OCI-LY3 (cell line): Measurements from ENCODE around the gene GALNT1.

Experiments used
- H2AFZ ChIP-seq: fragments of 200-600, 300-600 bp; shearing (Covaris generic); 2 replicates; pipeline ENCODE4 v1.6.0; 2014; ENCODE audit warnings: antibody characterized with exemption, low read depth, low read length
- H3K27ac ChIP-seq: fragments of 200-600, 300-600 bp; sonication (generic); 2 replicates; pipeline ENCODE4 v1.5.1; 2014; ENCODE audit warnings: mild to moderate bottlenecking, low read length, moderate library complexity, mixed read lengths
- H3K27me3 ChIP-seq: fragments of 200-600, 300-600 bp; sonication (generic); 2 replicates; pipeline ENCODE4 v1.6.1; 2014; ENCODE audit warnings: low read depth, low read length, mixed read lengths
- H3K36me3 ChIP-seq: fragments of 200-600, 300-600 bp; sonication (generic); replicated peaks from 2 replicates; pipeline ENCODE3; 2014; ENCODE audit warnings: low read depth, low read length, mixed read lengths
- H3K4me1 ChIP-seq: fragments of 300-600, 200-600 bp; sonication (generic); 2 replicates; pipeline ENCODE4 v1.6.1; 2014; ENCODE audit warnings: low read length, mixed read lengths
- H3K4me2 ChIP-seq: fragments of 200-600, 300-600 bp; sonication (generic); 2 replicates; pipeline ENCODE4 v1.6.1; 2014; ENCODE audit warnings: low read length, mixed read lengths
- H3K4me3 ChIP-seq: fragments of 300-600, 200-600 bp; sonication (generic); 2 replicates; pipeline ENCODE4 v1.5.1; 2014; ENCODE audit warnings: antibody characterized with exemption, mild to moderate bottlenecking, low read length, moderate library complexity
- H3K79me2 ChIP-seq: fragments of 300-600, 200-600 bp; shearing (Covaris generic); 2 replicates; pipeline ENCODE4 v1.6.1; 2014; ENCODE audit warnings: mild to moderate bottlenecking, low read length, mixed read lengths
- H3K9ac ChIP-seq: fragments of 300-600, 200-600 bp; shearing (Covaris generic); 2 replicates; pipeline ENCODE4 v1.6.0; 2014; ENCODE audit warnings: mild to moderate bottlenecking, low read length, moderate library complexity
- H3K9me3 ChIP-seq: fragments of 200-600, 300-600 bp; shearing (Covaris generic); 2 replicates; pipeline ENCODE4 v1.6.1; 2014; ENCODE audit warnings: low read length, mixed read lengths; ENCODE audit not compliant: insufficient read depth
- H4K20me1 ChIP-seq: fragments of 200-600, 300-600 bp; sonication (generic); 2 replicates; pipeline ENCODE4 v1.6.1; 2016; ENCODE audit warnings: low read length, mixed read lengths; ENCODE audit not compliant: insufficient read depth
- CTCF ChIP-seq: fragments of 200-600, 300-600 bp; sonication (generic); IDR thresholded peaks from 2 replicates; pipeline ENCODE4 v1.5.1; 2014; ENCODE audit warnings: antibody characterized with exemption, low read length, low read depth
- EZH2phosphoT487 ChIP-seq: fragments of 200-600 bp; shearing (Covaris generic); IDR thresholded peaks from 2 replicates; pipeline ENCODE4 v1.6.1; 2018; ENCODE audit warnings: antibody characterized with exemption, mixed run types, low read depth

Gene GALNT1

GRCh38 chr18:35688757-35689156 is 107.2 kb downstream of the GALNT1 start:
- TF ChIP-seq CTCF (no peak), EZH2phosphoT487 (no peak)
- no peaks in the 10 kb centered on the region for H3K9me3 ChIP-seq
- H3K27ac ChIP-seq = no peak overlapping the region

DNA sequence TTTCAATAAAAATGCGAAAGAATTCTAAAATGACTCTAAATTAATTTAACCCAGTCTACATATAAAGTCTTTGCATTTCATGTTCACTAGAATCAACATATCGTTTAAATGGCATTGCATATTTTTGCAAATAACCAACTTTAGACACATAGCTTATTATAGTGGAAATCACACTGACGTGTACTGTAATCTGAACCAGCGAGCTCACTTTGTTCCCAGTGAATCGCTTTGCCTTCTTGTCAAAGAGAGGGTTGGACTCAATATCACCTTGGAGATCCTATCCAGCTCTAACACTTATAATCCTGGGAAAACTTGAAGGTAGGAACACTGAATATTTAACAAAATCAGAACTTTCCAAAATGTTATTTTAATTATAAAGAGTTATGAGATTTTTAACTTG is 108.2 kb downstream of the GALNT1 start:
- Histone ChIP-seq H3K27me3 (no peaks in the 10 kb centered on the region), H3K27ac (no peak overlapping the region), H3K4me2 (no peak overlapping the region), H3K9me3 (no peaks in the 10 kb centered on the region), H3K79me2 (no peaks in the 10 kb centered on the region), H3K4me3 (no peak overlapping the region), H2AFZ (no peak overlapping the region), H4K20me1 (no peaks in the 10 kb centered on the region), H3K36me3 (no peaks in the 10 kb centered on the region), H3K9ac (no peak overlapping the region), H3K4me1 (0 out of 2 replicates have a peak, but pooled peaks cover 5% of the 10 kb centered on the region)
- no peak for TF ChIP-seq EZH2phosphoT487

More at GRCh38 chr18:35688757-35689156, 107.2 kb downstream of the GALNT1 start:
- Histone ChIP-seq H3K9ac (no peak overlapping the region), H3K36me3 (no peaks in the 10 kb centered on the region), H2AFZ (no peak overlapping the region), H4K20me1 (no peaks in the 10 kb centered on the region), H3K4me2 (no peak overlapping the region), H3K4me3 (no peak overlapping the region), H3K27me3 (no peaks in the 10 kb centered on the region), H3K4me1 (0 out of 2 replicates have a peak, but pooled peaks cover 2% of the 10 kb centered on the region), H3K79me2 (no peaks in the 10 kb centered on the region)

- H3K4me1 ChIP-seq = 0 out of 2 replicates have a peak, but pooled peaks cover 5% of the 10 kb centered on the region
- H2AFZ ChIP-seq = no peak overlapping the region
- TF ChIP-seq CTCF (no peak), EZH2phosphoT487 (no peak)
- no peaks in the 10 kb centered on the region for H3K36me3 ChIP-seq
- H3K9me3 ChIP-seq = no peaks in the 10 kb centered on the region
- no peaks in the 10 kb centered on the region for H4K20me1 ChIP-seq
- H3K4me2 ChIP-seq = no peak overlapping the region
- no peaks in the 10 kb centered on the region for H3K79me2 ChIP-seq
- no peak overlapping the region for H3K4me3 ChIP-seq
- H3K9ac ChIP-seq = no peak overlapping the region
- H3K27me3 ChIP-seq = no peaks in the 10 kb centered on the region
- H3K27ac ChIP-seq = no peak overlapping the region
Measured at GRCh38 chr18:35691625-35692024, 110.1 kb downstream of the GALNT1 start.

DNA sequence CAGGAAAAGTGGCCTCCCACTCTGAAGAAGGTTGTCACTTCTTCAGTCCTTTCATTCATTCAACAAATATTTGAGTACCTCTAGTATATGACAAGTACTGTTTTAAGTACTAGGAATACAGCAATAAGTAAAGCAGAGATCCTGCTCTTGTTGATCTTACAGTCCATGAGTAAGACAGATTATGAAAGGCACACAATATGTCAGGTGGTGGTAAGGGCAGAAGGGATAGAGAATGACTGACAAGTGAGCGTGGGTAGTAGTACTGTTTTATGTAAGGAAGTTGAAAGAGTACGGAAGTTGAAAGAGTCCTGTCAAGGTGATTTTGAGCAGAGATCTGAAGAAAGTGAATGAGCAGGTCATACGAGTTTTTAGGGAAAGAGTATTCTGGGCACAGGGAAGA is 111.3 kb downstream of the GALNT1 start:
- TF ChIP-seq EZH2phosphoT487 = no peak
- TF ChIP-seq CTCF = no peak
- Histone ChIP-seq H3K79me2 (no peaks in the 10 kb centered on the region), H3K4me2 (no peak overlapping the region)

More for the DNA sequence above, 111.3 kb downstream of the GALNT1 start:
- H3K9me3 ChIP-seq = no peaks in the 10 kb centered on the region
- H3K4me1 ChIP-seq = 0 out of 2 replicates have a peak, but pooled peaks cover 5% of the 10 kb centered on the region
- H2AFZ ChIP-seq = no peak overlapping the region
- no peaks in the 10 kb centered on the region for H4K20me1 ChIP-seq
- no peak overlapping the region for H3K9ac ChIP-seq
- H3K27me3 ChIP-seq = no peaks in the 10 kb centered on the region
- H3K4me3 ChIP-seq = no peak overlapping the region
- no peak overlapping the region for H3K27ac ChIP-seq
- no peaks in the 10 kb centered on the region for H3K36me3 ChIP-seq
